Measurements from ENCODE around the gene LRRC7.
"Not testable (repeated sequence)": the region's sequence is repeated elsewhere in the genome, so short reads cannot be mapped to it uniquely, and the experiment has no call there.

GRCh38 chr1:69928234-69928633 lies 360.5 kb downstream of the LRRC7 start:
- TF ChIP-seq CTCF, EP300 (IDR thresholded peaks at IDR 0.05): not testable (repeated sequence)

Measured in ovary (tissue), 3 donors.